ENCODE results near the gene HLA-B.

DNA sequence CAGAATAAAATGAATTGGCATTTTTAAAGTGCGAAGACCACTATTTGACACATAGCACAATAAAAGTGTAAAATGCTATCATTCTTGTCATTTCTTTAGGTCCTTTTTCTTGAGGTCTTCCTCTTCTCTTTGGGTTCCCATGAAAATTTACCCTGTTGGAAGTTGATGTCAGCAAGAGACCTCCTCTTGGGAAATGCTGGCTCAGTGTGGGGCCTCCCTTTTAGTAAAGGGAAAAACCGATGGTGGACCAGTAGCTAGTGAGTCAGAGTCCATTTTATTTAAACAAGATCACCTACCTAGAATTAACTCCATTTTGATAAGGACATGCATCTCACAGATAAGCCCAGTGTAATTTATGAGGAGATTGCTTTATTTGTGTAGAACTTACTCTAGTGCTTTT lies 47.3 kb downstream of the HLA-B start:
- TF ChIP-seq, protein P1, sequence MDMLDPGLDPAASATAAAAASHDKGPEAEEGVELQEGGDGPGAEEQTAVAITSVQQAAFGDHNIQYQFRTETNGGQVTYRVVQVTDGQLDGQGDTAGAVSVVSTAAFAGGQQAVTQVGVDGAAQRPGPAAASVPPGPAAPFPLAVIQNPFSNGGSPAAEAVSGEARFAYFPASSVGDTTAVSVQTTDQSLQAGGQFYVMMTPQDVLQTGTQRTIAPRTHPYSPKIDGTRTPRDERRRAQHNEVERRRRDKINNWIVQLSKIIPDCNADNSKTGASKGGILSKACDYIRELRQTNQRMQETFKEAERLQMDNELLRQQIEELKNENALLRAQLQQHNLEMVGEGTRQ (IDR thresholded peaks at IDR 0.05), result no peak
- no peak for TF ChIP-seq EP300 (IDR thresholded peaks at IDR 0.05)

All from A549 (cell line).